GM23248 (cell line): Measurements from ENCODE around the gene EYA3.

ENCODE experiments used
- EZH2 ChIP-seq: fragments of 200-600 bp; sonication (generic); IDR thresholded peaks from 2 replicates; pipeline ENCODE4 v1.6.1; 2018; ENCODE audit warnings: antibody characterized with exemption, mild to moderate bottlenecking; ENCODE audit not compliant: insufficient read depth, poor library complexity, severe bottlenecking
- EZH2phosphoT487 ChIP-seq: fragments of 200-600 bp; sonication (generic); IDR thresholded peaks from 2 replicates; pipeline ENCODE4 v1.6.1; 2018; ENCODE audit warnings: antibody characterized with exemption, moderate library complexity, mild to moderate bottlenecking, low read depth; ENCODE audit not compliant: insufficient read depth

DNA sequence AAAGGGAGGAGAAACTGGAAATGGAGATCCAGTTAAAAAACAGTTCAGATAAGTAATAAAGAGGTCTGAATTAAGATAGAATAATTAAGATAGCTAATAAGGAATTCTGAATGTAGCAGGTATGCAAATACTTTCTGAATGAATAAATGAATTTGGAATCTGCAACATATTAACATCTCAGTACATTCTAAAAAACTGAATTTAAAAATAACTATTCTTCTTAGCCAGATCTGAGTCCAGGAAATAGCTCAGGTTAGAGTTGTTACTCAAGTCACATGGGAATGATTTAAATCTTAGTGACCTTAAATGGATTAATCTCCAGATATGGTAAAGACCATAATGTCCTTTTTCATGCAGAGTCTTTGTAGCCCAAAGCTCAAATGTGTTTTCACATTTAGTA lies 51.2 kb downstream of the EYA3 start:
- TF ChIP-seq EZH2 = no peak
- no peak for TF ChIP-seq EZH2phosphoT487
